Natural killer cell treated with Interleukin-12 subunit alpha and Interleukin-12 subunit beta and Interleukin-15 and Interleukin-18, amount 100 ng/mL, for 72 hours (primary cell): ENCODE measurements around the gene SCLT1. TPM values are rescaled to one million over a fixed set of nuclear protein-coding genes. Genes with fewer than 3 reads are reported as not detected.

Experiments
- total RNA-seq, 2 donors: library from RNA; stranded (reverse); gene quantifications; one replicate each; pipeline ENCODE4 v1.2.3, GENCODE V29; 2022

SCLT1 gene
- total RNA-seq, 2 donors from 2014 or later, result 29.6 to 38.0 TPM

Other genes with a start within 250 kb of the SCLT1 start
- 10 to 100 TPM; 13.4 to 19.6 TPM for gene C4orf33, start 2.6 kb upstream of the SCLT1 start, total RNA-seq